Measurements from ENCODE around the gene HPD.

The HPD gene

GRCh38 chr12:121814429-121815119, 44.1 kb downstream of the HPD start:
- H2AFZ ChIP-seq (ENCODE audit: low read depth) = no peak overlapping the region
- no peak overlapping the region for H3K4me2 ChIP-seq
- no peak overlapping the region for H3K27ac ChIP-seq
- no peaks in the 10 kb centered on the region for H3K27me3 ChIP-seq (ENCODE audit: insufficient read depth, low read depth)
- TF ChIP-seq CTCF (conservative IDR thresholded peaks at IDR 0.05; ENCODE audit: low read depth, low read length) = no peak
- H3K4me3 ChIP-seq (IDR thresholded peaks at IDR 0.05; ENCODE audit: insufficient read depth, low read depth, low read length) = no peak overlapping the region
- H4K20me1 ChIP-seq (ENCODE audit: insufficient read depth) = no peaks in the 10 kb centered on the region
- H3K36me3 ChIP-seq (ENCODE audit: insufficient read depth) = no peaks in the 10 kb centered on the region
- H3K79me2 ChIP-seq (ENCODE audit: insufficient read depth, low read depth) = peaks cover 17% of the 10 kb centered on the region; the same call in 1 of the 2 replicates
- H3K4me1 ChIP-seq (ENCODE audit: low read depth, poor library complexity, severe bottlenecking) = peaks cover 6% of the 10 kb centered on the region
- no peak overlapping the region for H3K9ac ChIP-seq

- Histone ChIP-seq H4K20me1 (ENCODE audit: insufficient read depth) (no peaks in the 10 kb centered on the region), H3K27ac (no peak overlapping the region), H3K4me3 (IDR thresholded peaks at IDR 0.05; ENCODE audit: insufficient read depth, low read depth, low read length) (no peak overlapping the region), H3K79me2 (ENCODE audit: insufficient read depth, low read depth) (peaks cover 17% of the 10 kb centered on the region; the same call in 1 of the 2 replicates), H3K4me2 (no peak overlapping the region), H2AFZ (ENCODE audit: low read depth) (no peak overlapping the region), H3K36me3 (ENCODE audit: insufficient read depth) (no peaks in the 10 kb centered on the region), H3K27me3 (ENCODE audit: insufficient read depth, low read depth) (no peaks in the 10 kb centered on the region), H3K9ac (no peak overlapping the region), H3K4me1 (ENCODE audit: low read depth, poor library complexity, severe bottlenecking) (peaks cover 6% of the 10 kb centered on the region)
- no peak for TF ChIP-seq CTCF (conservative IDR thresholded peaks at IDR 0.05; ENCODE audit: low read depth, low read length)
These were observed 44.7 kb downstream of the HPD start for GRCh38 chr12:121813951-121814350.

GRCh38 chr12:121812921-121813896, 45.5 kb downstream of the HPD start:
- Histone ChIP-seq H3K4me3 (IDR thresholded peaks at IDR 0.05; ENCODE audit: insufficient read depth, low read depth, low read length) (no peak overlapping the region), H3K4me1 (ENCODE audit: low read depth, poor library complexity, severe bottlenecking) (peaks cover 6% of the 10 kb centered on the region)

More at GRCh38 chr12:121812921-121813896, 45.5 kb downstream of the HPD start:
- H3K79me2 ChIP-seq (ENCODE audit: insufficient read depth, low read depth) = peaks cover 17% of the 10 kb centered on the region; the same call in 1 of the 2 replicates
- H3K36me3 ChIP-seq (ENCODE audit: insufficient read depth) = no peaks in the 10 kb centered on the region
- no peaks in the 10 kb centered on the region for H4K20me1 ChIP-seq (ENCODE audit: insufficient read depth)
- H3K4me2 ChIP-seq = no peak overlapping the region
- H3K27ac ChIP-seq = no peak overlapping the region
- TF ChIP-seq CTCF (conservative IDR thresholded peaks at IDR 0.05; ENCODE audit: low read depth, low read length) = no peak
- no peak overlapping the region for H3K9ac ChIP-seq
- H2AFZ ChIP-seq (ENCODE audit: low read depth) = no peak overlapping the region
- no peaks in the 10 kb centered on the region for H3K27me3 ChIP-seq (ENCODE audit: insufficient read depth, low read depth)
